ENCODE measurements around the gene GJA4. TPM values are rescaled to one million over a fixed set of nuclear protein-coding genes. Genes with fewer than 3 reads are reported as not detected.
"Not testable (repeated sequence)": the region's sequence is repeated elsewhere in the genome, so short reads cannot be mapped to it uniquely, and the experiment has no call there.

The GJA4 gene
- total RNA-seq, 1 experiment from 2014 or later = not detected

- no peak for DNase-seq (ENCODE audit: low read depth in 1 of 2, low spot score in 2 of 2)
- Histone ChIP-seq H3K27ac (no peak overlapping the region), H3K9me3 (replicated peaks) (no peaks in the 10 kb centered on the region), H3K4me1 (replicated peaks) (no peaks in the 10 kb centered on the region), H3K36me3 (no peaks in the 10 kb centered on the region), H3K27me3 (replicated peaks) (no peaks in the 10 kb centered on the region), H3K4me3 (no peak overlapping the region)
Observed at GRCh38 chr1:34816778-34817177, 24.0 kb downstream of the GJA4 start.

- DNase-seq (ENCODE audit: low read depth in 1 of 2, low spot score in 2 of 2) = not testable (repeated sequence)
Observed at GRCh38 chr1:34818862-34819261, 26.1 kb downstream of the GJA4 start.

GRCh38 chr1:34822202-34822601 lies 29.4 kb downstream of the GJA4 start:
- no peaks in the 10 kb centered on the region for H3K36me3 ChIP-seq

More at GRCh38 chr1:34818862-34819261, 26.1 kb downstream of the GJA4 start:
- not testable (repeated sequence) for H3K36me3 ChIP-seq; H3K4me1 ChIP-seq (replicated peaks); H3K27me3 ChIP-seq (replicated peaks); H3K9me3 ChIP-seq (replicated peaks); H3K27ac ChIP-seq; H3K4me3 ChIP-seq

GRCh38 chr1:34824817-34825454 lies 32.1 kb downstream of the GJA4 start:
- no peak overlapping the region for H3K4me3 ChIP-seq
- no peaks in the 10 kb centered on the region for H3K9me3 ChIP-seq (replicated peaks)
- no peaks in the 10 kb centered on the region for H3K27me3 ChIP-seq (replicated peaks)
- no peak overlapping the region for H3K27ac ChIP-seq
- no peak for DNase-seq (ENCODE audit: low read depth in 1 of 2, low spot score in 2 of 2)
- H3K4me1 ChIP-seq (replicated peaks) = no peaks in the 10 kb centered on the region
- H3K36me3 ChIP-seq = no peaks in the 10 kb centered on the region

More at GRCh38 chr1:34822202-34822601, 29.4 kb downstream of the GJA4 start:
- Histone ChIP-seq H3K27ac (no peak overlapping the region), H3K9me3 (replicated peaks) (no peaks in the 10 kb centered on the region), H3K4me3 (no peak overlapping the region), H3K4me1 (replicated peaks) (no peaks in the 10 kb centered on the region), H3K27me3 (replicated peaks) (no peaks in the 10 kb centered on the region)
- DNase-seq (ENCODE audit: low read depth in 1 of 2, low spot score in 2 of 2) = no peak

GRCh38 chr1:34825455-34826091 lies 32.8 kb downstream of the GJA4 start:
- H3K9me3 ChIP-seq (replicated peaks) = no peaks in the 10 kb centered on the region
- no peaks in the 10 kb centered on the region for H3K4me1 ChIP-seq (replicated peaks)
- H3K36me3 ChIP-seq = no peaks in the 10 kb centered on the region
- no peak for DNase-seq (ENCODE audit: low read depth in 1 of 2, low spot score in 2 of 2)
- H3K27me3 ChIP-seq (replicated peaks) = no peaks in the 10 kb centered on the region
- no peak overlapping the region for H3K27ac ChIP-seq
- H3K4me3 ChIP-seq = no peak overlapping the region

- no peaks in the 10 kb centered on the region for H3K4me1 ChIP-seq (replicated peaks)
- no peak overlapping the region for H3K27ac ChIP-seq
- H3K27me3 ChIP-seq (replicated peaks) = no peaks in the 10 kb centered on the region
- H3K4me3 ChIP-seq = no peak overlapping the region
- DNase-seq (ENCODE audit: low read depth in 1 of 2, low spot score in 2 of 2) = no peak
- H3K36me3 ChIP-seq = no peaks in the 10 kb centered on the region
- H3K9me3 ChIP-seq (replicated peaks) = no peaks in the 10 kb centered on the region
Observed at GRCh38 chr1:34827341-34827941, 34.6 kb downstream of the GJA4 start.

GRCh38 chr1:34828611-34829010 lies 35.8 kb downstream of the GJA4 start:
- Histone ChIP-seq H3K4me3 (no peak overlapping the region), H3K4me1 (replicated peaks) (no peaks in the 10 kb centered on the region), H3K36me3 (no peaks in the 10 kb centered on the region), H3K9me3 (replicated peaks) (no peaks in the 10 kb centered on the region), H3K27ac (no peak overlapping the region), H3K27me3 (replicated peaks) (no peaks in the 10 kb centered on the region)
- peak in 1 of 2 experiments; percentile 26 for DNase-seq (ENCODE audit: low read depth in 1 of 2, low spot score in 2 of 2)

GRCh38 chr1:34829250-34829649 lies 36.5 kb downstream of the GJA4 start:
- no peaks in the 10 kb centered on the region for H3K27me3 ChIP-seq (replicated peaks)
- H3K4me1 ChIP-seq (replicated peaks) = no peaks in the 10 kb centered on the region
- no peak overlapping the region for H3K27ac ChIP-seq
- H3K9me3 ChIP-seq (replicated peaks) = no peaks in the 10 kb centered on the region
- no peaks in the 10 kb centered on the region for H3K36me3 ChIP-seq
- DNase-seq (ENCODE audit: low read depth in 1 of 2, low spot score in 2 of 2) = peak in 1 of 2 experiments; percentile 28
- H3K4me3 ChIP-seq = no peak overlapping the region

GRCh38 chr1:34831721-34832246 lies 39.0 kb downstream of the GJA4 start:
- Histone ChIP-seq H3K4me3 (no peak overlapping the region), H3K36me3 (no peaks in the 10 kb centered on the region), H3K4me1 (replicated peaks) (no peaks in the 10 kb centered on the region), H3K27ac (no peak overlapping the region), H3K27me3 (replicated peaks) (no peaks in the 10 kb centered on the region), H3K9me3 (replicated peaks) (no peaks in the 10 kb centered on the region)
- peak in 1 of 2 experiments; percentile 22 for DNase-seq (ENCODE audit: low read depth in 1 of 2, low spot score in 2 of 2)

- peak in 1 of 2 experiments; percentile 10 for DNase-seq (ENCODE audit: low read depth in 1 of 2, low spot score in 2 of 2)
- Histone ChIP-seq H3K27me3 (replicated peaks) (no peaks in the 10 kb centered on the region), H3K36me3 (no peaks in the 10 kb centered on the region), H3K4me1 (replicated peaks) (no peaks in the 10 kb centered on the region), H3K4me3 (no peak overlapping the region), H3K27ac (no peak overlapping the region), H3K9me3 (replicated peaks) (no peaks in the 10 kb centered on the region)
Observed at GRCh38 chr1:34833711-34834110, 40.9 kb downstream of the GJA4 start.

- peak in 1 of 2 experiments; percentile 31 for DNase-seq (ENCODE audit: low read depth in 1 of 2, low spot score in 2 of 2)
- Histone ChIP-seq H3K27me3 (replicated peaks) (no peaks in the 10 kb centered on the region), H3K9me3 (replicated peaks) (no peaks in the 10 kb centered on the region), H3K4me3 (no peak overlapping the region), H3K4me1 (replicated peaks) (peaks cover 6% of the 10 kb centered on the region; the same call in 1 of the 2 replicates), H3K27ac (no peak overlapping the region), H3K36me3 (no peaks in the 10 kb centered on the region)
Observed at GRCh38 chr1:34839526-34840305, 46.9 kb downstream of the GJA4 start.

GRCh38 chr1:34840426-34840825 lies 47.6 kb downstream of the GJA4 start:
- H3K4me1 ChIP-seq (replicated peaks) = peaks cover 6% of the 10 kb centered on the region; the same call in 1 of the 2 replicates
- no peaks in the 10 kb centered on the region for H3K36me3 ChIP-seq
- H3K9me3 ChIP-seq (replicated peaks) = no peaks in the 10 kb centered on the region
- DNase-seq (ENCODE audit: low read depth in 1 of 2, low spot score in 2 of 2) = no peak
- no peak overlapping the region for H3K4me3 ChIP-seq
- H3K27me3 ChIP-seq (replicated peaks) = no peaks in the 10 kb centered on the region
- H3K27ac ChIP-seq = no peak overlapping the region

GRCh38 chr1:34842073-34842472 lies 49.3 kb downstream of the GJA4 start:
- Histone ChIP-seq H3K27me3 (replicated peaks) (no peaks in the 10 kb centered on the region), H3K27ac (no peak overlapping the region), H3K4me3 (no peak overlapping the region), H3K36me3 (no peaks in the 10 kb centered on the region), H3K4me1 (replicated peaks) (peaks cover 6% of the 10 kb centered on the region; the same call in 1 of the 2 replicates), H3K9me3 (replicated peaks) (no peaks in the 10 kb centered on the region)
- no peak for DNase-seq (ENCODE audit: low read depth in 1 of 2, low spot score in 2 of 2)

All from SJSA1 (cell line).